C4-2B (cell line): ENCODE measurements around the gene PPP4R3B.

ENCODE experiments used
- H3K27ac ChIP-seq: fragments of 450-650 bp; 2 replicates; pipeline ENCODE4 v1.5.1; 2017
- ZFX ChIP-seq: fragments of 450-650 bp; IDR thresholded peaks from 2 replicates; pipeline ENCODE4 v1.6.1; 2017
- TF ChIP-seq, protein P1 (sequence below): fragments of 450-650 bp; conservative IDR thresholded peaks from 2 replicates; pipeline ENCODE4 v1.5.1; 2017; ENCODE audit warnings: mild to moderate bottlenecking

Gene PPP4R3B

DNA sequence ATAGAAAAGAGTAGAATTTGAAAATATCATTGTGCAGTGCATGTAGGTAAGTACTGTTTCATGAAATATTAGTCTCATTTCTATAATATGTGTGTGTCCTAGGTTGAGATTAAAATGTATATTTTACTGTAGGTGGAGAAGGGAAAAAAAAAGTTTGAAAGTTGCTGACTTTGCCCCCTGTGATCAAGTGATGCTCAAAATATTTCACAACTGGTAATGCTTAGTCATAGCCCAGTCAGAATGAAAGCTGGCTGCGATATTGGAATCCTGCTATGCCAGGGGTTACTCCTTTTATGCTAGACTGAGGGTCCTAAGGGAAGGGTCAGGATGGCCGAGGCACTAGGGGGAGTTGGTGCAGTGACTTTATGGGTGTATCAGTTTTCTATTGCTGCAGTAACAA, 117.4 kb downstream of the PPP4R3B start:
- TF ChIP-seq, protein P1, sequence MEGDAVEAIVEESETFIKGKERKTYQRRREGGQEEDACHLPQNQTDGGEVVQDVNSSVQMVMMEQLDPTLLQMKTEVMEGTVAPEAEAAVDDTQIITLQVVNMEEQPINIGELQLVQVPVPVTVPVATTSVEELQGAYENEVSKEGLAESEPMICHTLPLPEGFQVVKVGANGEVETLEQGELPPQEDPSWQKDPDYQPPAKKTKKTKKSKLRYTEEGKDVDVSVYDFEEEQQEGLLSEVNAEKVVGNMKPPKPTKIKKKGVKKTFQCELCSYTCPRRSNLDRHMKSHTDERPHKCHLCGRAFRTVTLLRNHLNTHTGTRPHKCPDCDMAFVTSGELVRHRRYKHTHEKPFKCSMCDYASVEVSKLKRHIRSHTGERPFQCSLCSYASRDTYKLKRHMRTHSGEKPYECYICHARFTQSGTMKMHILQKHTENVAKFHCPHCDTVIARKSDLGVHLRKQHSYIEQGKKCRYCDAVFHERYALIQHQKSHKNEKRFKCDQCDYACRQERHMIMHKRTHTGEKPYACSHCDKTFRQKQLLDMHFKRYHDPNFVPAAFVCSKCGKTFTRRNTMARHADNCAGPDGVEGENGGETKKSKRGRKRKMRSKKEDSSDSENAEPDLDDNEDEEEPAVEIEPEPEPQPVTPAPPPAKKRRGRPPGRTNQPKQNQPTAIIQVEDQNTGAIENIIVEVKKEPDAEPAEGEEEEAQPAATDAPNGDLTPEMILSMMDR, result no peak
- TF ChIP-seq ZFX, result no peak
- H3K27ac ChIP-seq, result no peak overlapping the region

- H3K27ac ChIP-seq, result no peak overlapping the region
- TF ChIP-seq, protein P1, result no peak
- no peak for TF ChIP-seq ZFX
Observed at GRCh38 chr2:55498582-55498981, 118.8 kb downstream of the PPP4R3B start.
